ENCODE results near the gene PIBF1. TPM values are rescaled to one million over a fixed set of nuclear protein-coding genes. Genes with fewer than 3 reads are reported as not detected.

The PIBF1 gene
- total RNA-seq, 1 donor from 2014 or later = 16.9 TPM

- Histone ChIP-seq H3K4me3 (no peak overlapping the region), H3K9me3 (no peaks in the 10 kb centered on the region), H3K27ac (no peak overlapping the region), H3K27me3 (no peaks in the 10 kb centered on the region), H3K36me3 (peaks cover 0 to 4% of the 10 kb centered on the region in 2 donors), H3K4me1 (no peaks in the 10 kb centered on the region)
- TF ChIP-seq POLR2A (IDR thresholded peaks at IDR 0.05) (no peak), CTCF (IDR thresholded peaks at IDR 0.05) (no peak), POLR2AphosphoS5 (IDR thresholded peaks at IDR 0.05; ENCODE audit: insufficient read depth in 1 of 2, low read depth in 1 of 2) (no peak)
- intact Hi-C loops (cut with DNase I) = no loop called here
- DNase-seq (ENCODE audit: extremely low spot score in 2 of 2) = no peak
Measured at GRCh38 chr13:72998012-72998411, 216.1 kb downstream of the PIBF1 start.

- intact Hi-C loops (cut with DNase I) = no loop called here
- Histone ChIP-seq H3K27me3 (no peaks in the 10 kb centered on the region), H3K27ac (no peak overlapping the region), H3K9me3 (no peaks in the 10 kb centered on the region), H3K36me3 (peaks cover 0 to 10% of the 10 kb centered on the region in 2 donors), H3K4me1 (no peaks in the 10 kb centered on the region), H3K4me3 (no peak overlapping the region)
- no peak for DNase-seq (ENCODE audit: extremely low spot score in 2 of 2)
- no peak for TF ChIP-seq POLR2A (IDR thresholded peaks at IDR 0.05)
- no peak for TF ChIP-seq CTCF (IDR thresholded peaks at IDR 0.05)
- no peak for TF ChIP-seq POLR2AphosphoS5 (IDR thresholded peaks at IDR 0.05; ENCODE audit: insufficient read depth in 1 of 2, low read depth in 1 of 2)
Measured at GRCh38 chr13:73000027-73000674, 218.2 kb downstream of the PIBF1 start.

GRCh38 chr13:73001971-73002370, 220.0 kb downstream of the PIBF1 start:
- H3K4me3 ChIP-seq = no peak overlapping the region
- intact Hi-C loops (cut with DNase I) = no loop called here
- no peak overlapping the region for H3K27ac ChIP-seq
- H3K4me1 ChIP-seq = no peaks in the 10 kb centered on the region
- no peak for DNase-seq (ENCODE audit: extremely low spot score in 2 of 2)
- no peak for TF ChIP-seq POLR2AphosphoS5 (IDR thresholded peaks at IDR 0.05; ENCODE audit: insufficient read depth in 1 of 2, low read depth in 1 of 2)
- no peak for TF ChIP-seq POLR2A (IDR thresholded peaks at IDR 0.05)
- TF ChIP-seq CTCF (IDR thresholded peaks at IDR 0.05) = no peak
- H3K27me3 ChIP-seq = no peaks in the 10 kb centered on the region
- no peaks in the 10 kb centered on the region for H3K9me3 ChIP-seq
- H3K36me3 ChIP-seq = peaks cover 0 to 10% of the 10 kb centered on the region in 2 donors

- intact Hi-C loops (cut with DNase I) = no loop called here
- TF ChIP-seq POLR2AphosphoS5 (IDR thresholded peaks at IDR 0.05; ENCODE audit: insufficient read depth in 1 of 2, low read depth in 1 of 2) (no peak), POLR2A (IDR thresholded peaks at IDR 0.05) (no peak), CTCF (IDR thresholded peaks at IDR 0.05) (no peak)
- no peak for DNase-seq (ENCODE audit: extremely low spot score in 2 of 2)
- peaks cover 0 to 3% of the 10 kb centered on the region in 2 donors for H3K36me3 ChIP-seq
- no peaks in the 10 kb centered on the region for H3K9me3 ChIP-seq
- H3K4me3 ChIP-seq = no peak overlapping the region
- H3K4me1 ChIP-seq = no peaks in the 10 kb centered on the region
- H3K27me3 ChIP-seq = no peaks in the 10 kb centered on the region
- H3K27ac ChIP-seq = no peak overlapping the region
Measured at GRCh38 chr13:73011751-73012150, 229.8 kb downstream of the PIBF1 start.

GRCh38 chr13:73015805-73016204, 233.9 kb downstream of the PIBF1 start:
- no peak overlapping the region for H3K27ac ChIP-seq
- peaks cover 0 to 3% of the 10 kb centered on the region in 2 donors for H3K36me3 ChIP-seq
- DNase-seq (ENCODE audit: extremely low spot score in 2 of 2) = no peak
- H3K9me3 ChIP-seq = no peaks in the 10 kb centered on the region
- TF ChIP-seq POLR2A (IDR thresholded peaks at IDR 0.05) (no peak), POLR2AphosphoS5 (IDR thresholded peaks at IDR 0.05; ENCODE audit: insufficient read depth in 1 of 2, low read depth in 1 of 2) (no peak), CTCF (IDR thresholded peaks at IDR 0.05) (no peak)
- H3K4me1 ChIP-seq = no peaks in the 10 kb centered on the region
- H3K27me3 ChIP-seq = no peaks in the 10 kb centered on the region
- intact Hi-C loops (cut with DNase I) = loop anchor here (2.0 kb wide), 1 partner anchor 39 kb away; no protein-coding TSS in a partner anchor
- no peak overlapping the region for H3K4me3 ChIP-seq

Data from vagina (tissue), 2 donors.